HG03460 (cell line): ENCODE data around the gene UNK.

Experiments
- ATAC-seq: cut with Tn5 transposase; IDR thresholded peaks from one replicate; pipeline ENCODE4 v1.9.1; 2021; ENCODE audit not compliant: unreplicated experiment

Gene UNK

DNA sequence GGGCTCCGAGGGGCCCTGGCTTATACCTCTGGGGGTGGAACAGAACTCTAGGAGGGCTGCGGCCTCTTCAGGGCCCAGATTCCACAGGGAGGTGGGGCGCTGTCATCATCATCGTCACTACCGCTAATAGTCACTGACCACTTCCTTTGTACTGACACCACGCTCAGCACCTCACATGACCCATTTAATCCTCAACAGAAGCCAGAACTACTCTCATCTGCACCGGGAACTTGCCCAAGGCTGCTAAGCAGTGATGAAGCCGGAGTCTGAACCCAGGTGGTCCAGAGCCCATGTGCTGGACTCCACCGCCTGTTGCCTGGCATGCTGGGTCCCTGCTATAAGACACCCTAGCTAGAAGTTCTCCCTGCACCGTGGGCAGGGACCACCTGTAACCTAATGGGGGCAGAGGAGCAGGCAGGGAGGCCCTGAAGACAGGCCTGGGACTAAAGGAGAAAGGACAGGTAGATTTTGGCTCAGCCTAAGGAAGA lies 47.6 kb downstream of the UNK start:
- ATAC-seq = no peak

DNA sequence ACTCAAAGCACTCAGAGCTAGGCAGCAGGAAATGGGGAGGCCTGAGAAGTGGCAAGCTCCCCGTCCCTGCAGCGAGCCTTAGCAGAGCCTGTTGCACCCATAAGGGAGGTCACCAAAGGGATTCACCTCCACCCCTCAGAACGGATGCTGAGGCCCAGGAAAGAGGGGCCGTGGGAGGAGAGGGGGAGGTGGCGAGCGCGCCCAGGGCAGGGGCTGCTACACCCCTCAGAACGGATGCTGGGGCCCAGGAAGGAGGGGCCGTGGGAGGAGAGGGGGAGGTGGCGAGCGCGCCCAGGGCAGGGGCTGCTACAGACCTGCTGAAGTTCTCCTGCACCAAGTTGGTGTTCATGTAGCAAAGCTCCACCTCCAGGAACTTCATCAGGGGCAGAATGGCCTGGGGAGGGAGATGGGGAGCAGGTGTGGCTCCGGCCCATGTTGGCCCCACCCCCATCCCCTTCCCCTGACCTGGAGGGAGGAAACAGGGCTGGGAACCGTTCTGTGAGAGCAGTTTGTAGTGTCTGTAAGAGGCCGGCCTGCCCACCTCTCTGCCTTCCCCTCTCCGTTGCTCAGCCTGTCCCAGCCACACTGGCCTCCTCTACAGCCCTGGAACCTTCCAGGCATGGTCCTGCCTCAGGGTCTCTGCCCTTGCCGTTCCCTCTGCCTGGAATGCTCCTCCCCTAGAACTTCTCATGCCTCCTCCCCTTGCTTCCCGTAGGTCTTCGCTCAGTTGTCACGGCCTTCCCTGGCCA lies 48.2 kb downstream of the UNK start:
- no peak for ATAC-seq

DNA sequence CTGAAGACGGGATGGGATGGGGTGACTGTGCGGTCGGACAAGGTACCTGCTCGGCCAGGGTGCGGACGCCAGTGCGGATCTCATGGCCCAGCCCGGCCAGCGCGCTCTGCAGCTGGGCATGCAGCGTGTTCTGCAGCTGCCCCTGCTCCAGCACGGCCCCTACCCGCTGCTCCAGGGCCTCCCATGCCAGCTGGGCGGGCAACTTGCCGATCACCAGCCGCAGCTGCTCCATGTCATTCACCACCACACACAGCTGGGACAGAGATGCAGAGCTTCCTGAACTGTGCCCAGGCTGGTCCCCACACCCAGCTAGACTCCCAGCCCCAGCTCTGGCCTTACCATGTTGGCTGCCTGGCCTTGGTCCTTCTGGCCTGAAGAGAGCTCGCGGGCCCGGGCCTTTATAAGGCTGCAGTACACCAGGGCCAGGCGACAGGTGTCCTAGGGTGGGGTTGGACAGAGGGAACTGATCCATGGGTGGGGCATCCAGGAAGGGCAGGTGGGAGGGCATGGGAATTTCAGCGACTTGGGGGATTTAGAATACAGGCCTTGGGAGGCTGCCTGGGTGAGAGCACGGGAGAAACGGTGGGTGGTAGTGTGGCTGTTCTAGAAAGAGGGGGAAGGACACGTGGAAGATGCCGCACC lies 49.8 kb downstream of the UNK start:
- no peak for ATAC-seq

DNA sequence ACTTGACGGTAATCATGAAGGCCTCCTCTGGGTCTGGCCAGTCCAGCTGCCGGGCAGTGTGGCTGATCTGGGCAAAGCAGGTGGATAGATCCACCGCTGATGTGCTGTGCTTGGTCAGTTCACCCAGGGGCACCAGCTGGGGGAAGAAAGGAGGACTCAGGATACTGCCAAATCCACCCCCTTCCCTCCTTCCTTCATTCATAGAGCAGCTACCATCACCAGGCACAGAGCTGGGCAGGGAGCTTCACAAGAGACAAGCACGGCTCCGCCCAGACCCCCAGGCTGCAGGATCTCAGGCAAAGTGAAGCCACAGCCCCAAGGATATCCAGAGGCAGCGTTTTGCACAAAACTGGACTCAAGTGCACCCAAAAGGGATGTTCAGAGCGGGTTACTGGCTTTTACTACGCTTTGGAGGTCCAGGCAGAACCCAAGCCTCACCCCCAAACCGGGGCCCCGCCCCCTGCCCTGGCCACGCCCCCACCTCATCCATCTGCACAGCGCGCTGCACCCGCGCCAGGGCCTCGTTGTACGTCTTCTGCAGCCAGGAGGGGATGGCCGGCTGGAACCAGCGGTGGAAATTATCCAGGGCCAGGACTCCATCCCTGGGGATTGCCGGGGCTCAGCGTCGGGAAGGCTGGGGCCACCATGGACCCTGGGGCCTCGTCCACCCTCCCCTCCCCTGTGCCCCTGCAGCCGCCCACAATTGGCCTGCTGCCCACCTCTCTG lies 50.5 kb downstream of the UNK start:
- no peak for ATAC-seq

DNA sequence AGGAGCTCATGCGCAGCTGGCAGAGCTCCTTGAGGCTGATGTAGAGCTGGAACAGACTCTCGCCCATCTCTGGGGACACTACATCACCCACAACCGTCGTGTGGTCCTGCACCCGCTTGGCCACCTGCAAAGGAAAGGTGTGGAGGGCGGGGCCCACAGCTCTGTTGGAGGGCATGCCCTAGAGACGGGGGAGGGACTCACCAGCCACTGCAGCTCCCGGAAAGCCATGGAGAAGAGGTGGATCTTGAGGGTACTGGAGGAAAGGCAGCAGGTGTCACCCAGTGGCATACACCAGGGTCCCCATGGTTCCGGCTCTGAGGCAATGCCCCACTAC lies 51.0 kb downstream of the UNK start:
- ATAC-seq = no peak

DNA sequence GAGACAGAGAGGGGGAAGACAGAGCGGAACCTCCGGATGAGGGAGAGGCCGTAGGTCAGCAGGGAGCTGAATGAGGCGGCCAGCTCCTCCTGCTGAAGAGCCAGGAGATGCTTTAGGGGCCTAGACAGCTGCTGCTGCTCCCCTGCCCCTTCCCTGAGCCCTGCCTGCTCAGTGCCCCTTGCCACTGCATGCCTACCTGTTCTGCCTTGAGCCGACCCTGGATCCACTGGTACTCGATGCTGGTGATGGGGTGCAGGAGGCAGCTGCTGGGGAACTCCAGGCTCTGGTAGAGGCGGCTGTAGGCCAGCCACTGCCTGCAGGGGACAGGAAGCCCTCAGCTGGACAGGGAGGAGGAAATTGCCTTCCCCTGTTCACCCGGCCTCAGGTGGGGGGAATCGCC lies 52.0 kb downstream of the UNK start:
- no peak for ATAC-seq

DNA sequence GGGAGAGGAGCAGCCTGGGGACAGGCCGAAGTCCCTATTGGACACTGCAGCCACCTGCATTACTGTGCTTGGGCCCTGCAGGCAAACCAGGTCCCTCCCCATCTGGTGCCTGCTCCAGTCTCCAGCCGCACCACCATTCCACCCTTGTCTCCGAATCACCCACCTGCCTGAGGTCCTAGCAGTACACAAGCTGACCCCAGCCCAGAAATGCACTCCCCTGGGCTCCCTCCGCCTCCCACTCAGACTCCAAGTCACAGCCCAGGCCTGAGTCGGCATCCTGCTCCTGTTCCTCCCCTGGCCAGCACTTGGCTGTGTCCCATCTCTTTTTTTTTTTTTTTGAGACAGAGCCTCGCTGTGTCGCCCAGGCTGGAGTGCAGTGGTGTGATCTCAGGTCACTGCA lies 53.3 kb downstream of the UNK start:
- ATAC-seq = no peak

DNA sequence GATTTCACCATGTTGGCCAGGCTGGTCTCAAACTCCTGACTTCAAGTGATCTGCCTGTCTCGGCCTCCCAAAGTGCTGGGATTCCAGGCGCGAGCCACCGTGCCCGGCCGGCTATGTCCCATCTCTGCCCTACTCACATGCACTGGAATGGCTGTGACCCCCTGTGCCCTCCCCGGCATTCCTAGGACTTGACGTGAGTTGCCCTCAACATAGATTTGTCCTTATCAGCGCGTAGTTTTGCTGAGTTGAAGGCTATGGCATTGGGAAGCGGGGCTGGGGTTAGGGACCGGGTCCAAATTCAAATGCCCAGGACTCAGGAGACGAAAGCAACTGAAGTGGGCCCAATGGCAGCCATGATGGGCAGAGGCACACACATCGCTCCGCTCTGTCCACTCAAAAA lies 53.8 kb downstream of the UNK start:
- no peak for ATAC-seq

DNA sequence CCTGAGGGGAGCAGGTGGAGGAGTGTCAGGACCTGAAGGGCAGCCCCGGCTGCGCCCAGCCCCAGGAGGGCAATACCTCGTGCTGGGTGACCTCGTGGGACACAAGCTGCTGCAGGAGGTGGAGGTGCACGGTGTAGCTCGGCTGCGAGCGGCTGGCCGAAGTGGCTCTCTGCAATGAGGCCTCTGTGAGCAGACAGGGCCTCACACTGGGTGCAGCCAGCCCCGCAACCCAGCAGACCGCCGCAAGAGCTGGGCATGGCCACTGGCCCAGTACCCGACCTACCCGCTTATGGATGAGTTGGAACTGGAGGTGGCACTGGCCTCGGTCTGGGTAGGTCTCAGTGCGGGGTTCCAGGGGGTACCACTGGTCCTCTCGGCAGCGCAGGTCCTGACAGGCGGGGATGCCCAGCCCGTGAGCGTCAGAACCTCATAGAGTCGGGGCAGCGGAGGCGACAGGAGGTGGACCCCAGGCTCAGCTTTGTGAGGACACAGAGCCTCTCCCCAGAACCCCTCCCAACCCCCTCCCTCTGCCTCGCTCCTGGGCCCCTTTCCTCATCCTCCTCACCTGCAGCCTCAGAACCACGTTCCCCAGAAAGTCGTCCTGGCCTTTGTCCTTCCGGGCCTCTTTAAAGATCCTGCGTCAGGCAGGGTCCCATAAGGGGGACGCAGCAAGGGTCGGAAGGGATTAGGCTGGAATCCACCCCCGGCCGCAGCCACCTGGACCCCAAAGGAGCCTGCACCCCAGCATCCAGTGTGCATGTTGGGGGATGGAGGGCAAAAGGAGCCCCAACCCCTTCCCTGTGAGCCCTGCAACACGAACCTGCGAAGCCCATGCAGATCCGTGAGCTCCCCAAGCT lies 55.6 kb downstream of the UNK start:
- no peak for ATAC-seq

DNA sequence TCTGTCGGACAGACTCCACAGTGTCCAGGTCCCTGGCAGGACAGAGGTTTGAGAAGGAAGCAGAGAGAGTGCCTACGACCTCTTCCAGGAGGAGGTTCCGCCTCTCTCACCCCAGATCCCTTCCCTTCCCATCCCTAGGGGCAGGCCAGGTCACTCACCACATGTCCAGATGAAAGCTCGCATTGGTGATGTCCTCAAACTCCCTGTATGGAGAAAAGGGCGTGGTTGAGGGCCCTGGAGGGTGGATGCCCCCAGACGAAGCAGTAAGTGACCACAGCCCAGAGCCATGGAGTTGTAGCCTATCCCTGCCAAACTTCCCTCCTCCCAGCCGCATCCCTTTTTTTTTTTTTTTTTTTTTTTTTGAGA lies 56.2 kb downstream of the UNK start:
- no peak for ATAC-seq

DNA sequence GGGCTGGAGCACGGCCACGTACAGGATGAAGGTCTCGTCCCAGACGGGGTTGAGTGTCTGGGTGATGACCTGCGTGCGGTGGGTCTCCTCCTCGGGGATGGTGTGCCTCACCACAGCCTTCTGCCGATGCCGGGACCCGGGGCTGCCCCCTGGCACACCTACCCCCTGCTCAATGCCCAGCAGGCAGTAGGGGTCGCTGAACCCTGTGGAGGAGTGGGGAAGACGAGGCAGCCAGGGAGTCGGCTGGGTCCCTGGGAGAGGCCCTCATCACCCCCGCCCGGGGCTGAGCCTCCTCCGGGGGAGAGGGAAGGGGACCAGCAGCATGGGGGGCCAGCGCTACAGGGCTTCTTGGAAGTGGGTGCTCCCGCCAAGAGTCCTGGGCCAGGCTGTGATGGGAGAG lies 57.8 kb downstream of the UNK start:
- ATAC-seq = no peak

DNA sequence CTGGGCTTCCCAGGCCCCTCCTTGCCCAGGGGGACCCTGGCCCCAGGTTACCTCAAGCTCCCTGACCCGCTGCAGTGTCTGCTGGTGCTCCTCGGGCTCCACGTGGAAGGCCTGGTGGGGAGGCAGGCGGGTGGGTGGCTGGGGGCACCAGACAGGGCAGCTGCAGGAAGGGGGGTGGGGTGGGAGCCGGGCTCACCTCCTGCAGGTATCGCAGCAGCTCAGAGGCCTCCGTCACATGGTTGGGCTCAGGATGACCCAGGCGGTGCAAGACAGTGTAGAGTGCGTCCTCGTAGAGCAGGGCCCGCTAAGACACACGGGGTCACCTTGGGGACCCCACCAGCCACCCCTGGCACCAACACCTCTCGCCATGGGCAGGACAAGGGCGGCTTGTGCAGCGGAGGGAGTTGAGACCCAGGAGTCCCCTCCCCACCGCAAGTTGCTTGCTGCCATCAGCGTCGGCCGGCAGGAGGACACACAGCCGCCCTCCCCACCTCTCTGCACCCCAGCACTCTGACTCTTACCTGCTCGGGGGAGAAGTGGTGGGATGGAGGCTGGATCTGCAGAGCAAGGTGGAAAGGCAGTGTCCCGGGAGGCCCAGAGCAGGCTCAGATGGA lies 58.5 kb downstream of the UNK start:
- no peak for ATAC-seq

DNA sequence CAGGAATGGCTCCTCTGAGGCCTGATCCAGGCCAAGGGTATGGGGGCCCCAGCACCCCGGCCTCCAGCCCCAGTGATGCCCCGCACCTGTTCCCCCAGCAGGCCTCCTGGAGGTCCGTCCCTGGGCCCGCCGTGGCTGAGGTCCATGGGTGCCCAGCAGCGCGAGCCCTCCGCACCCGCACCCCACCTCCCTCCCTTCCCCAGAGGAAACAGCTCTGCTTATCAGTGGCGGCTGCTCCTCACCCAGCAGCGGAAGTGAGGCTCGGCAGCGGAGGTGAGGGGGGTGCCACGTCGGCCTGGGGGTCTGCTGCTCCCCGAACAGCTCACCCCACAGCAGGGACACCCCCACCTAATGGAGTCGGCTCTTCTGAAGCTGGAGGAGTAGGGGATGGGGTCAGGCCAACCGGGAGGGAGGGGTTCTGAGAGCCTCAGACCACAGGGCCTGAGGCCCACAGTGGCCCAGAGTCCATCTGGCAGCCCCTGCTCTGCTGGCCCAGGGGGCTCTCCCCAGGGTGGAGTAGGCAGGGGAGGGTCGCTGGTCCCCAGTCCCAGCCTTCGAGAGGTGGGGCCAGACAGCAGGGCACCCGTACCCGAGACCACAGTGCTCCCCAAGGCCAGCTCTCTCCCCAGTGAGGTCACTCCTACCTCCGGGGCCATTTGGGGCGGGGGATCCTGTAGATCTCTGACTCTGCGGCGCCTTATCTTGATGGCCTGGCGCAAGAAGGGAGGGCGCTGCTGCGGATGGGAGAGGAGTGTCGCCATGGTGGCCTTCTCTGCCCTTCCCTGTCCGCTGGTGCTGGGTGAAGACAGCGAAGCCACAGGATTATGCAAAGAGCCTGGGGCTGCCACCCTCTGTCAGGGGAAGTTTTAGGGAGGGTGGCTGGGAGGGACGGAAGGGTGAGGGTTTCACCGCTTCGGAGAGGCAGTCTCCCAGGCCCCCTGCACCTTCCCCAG lies 59.2 kb downstream of the UNK start, which contains the start of gene UNC13D:
UNC13D (minus strand) TSS at position 828 of the 953 bp plus-strand sequence; CDS start at position 761, 67 bp downstream.
- ATAC-seq = peak; percentile 22

DNA sequence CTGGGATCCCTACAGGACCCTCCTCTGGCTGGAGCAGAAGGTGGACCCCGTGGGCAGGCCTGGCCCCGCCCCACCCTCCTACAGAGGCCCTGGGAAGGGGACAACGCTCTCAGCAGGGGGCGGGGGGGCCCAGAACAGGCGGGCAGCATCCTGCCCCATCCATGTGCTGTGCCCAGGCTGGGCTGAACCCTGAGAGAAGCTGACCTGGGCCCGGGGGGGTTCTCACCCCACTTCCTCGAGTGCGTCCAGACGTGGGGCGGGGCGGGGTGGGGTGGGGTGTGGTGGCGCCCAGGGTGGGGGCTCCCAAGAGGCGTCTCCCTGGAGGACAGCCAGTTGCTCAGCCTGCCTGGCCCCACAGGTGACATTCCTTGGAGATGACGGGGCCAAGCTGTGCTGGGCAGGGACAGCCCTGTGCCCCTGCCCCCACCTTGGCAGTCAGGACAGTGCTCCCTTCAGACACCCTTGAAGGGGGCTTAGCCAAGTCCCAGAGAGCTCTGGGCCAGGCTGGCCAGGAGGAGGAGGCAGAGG lies 60.0 kb downstream of the UNK start:
- ATAC-seq = peak; percentile 16

DNA sequence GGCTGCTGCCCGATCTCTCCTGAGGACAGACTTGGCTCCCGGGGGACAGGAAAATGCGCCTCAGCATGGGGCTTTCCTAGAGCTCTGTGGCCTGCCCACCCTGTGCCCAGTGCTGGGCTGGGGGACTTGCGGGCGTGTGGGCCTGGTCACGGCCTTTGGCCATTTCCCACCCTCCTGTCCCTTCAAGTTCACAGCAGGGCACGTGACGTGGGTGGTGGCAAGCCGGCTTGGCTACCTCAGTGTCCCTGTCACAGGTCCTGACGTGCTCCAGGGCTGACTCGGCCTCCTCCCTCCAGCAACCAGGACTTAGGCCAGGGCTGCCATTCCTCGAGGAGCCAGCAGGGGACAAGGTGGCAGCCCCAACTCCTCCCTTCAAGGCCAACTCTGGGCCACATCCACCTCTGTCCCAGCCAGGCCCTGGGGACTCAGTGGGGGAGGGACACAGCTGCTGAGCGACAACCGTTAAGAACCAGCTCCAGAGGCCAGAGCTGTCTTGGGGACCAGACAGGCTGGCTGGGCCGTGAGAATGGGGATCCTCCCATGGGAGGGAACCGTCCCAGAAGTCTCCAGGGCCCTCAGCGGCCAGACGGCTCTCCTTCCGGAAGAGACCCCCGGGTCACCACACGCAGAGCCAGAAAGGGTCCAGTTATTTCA lies 60.6 kb downstream of the UNK start:
- peak; percentile 63 for ATAC-seq

DNA sequence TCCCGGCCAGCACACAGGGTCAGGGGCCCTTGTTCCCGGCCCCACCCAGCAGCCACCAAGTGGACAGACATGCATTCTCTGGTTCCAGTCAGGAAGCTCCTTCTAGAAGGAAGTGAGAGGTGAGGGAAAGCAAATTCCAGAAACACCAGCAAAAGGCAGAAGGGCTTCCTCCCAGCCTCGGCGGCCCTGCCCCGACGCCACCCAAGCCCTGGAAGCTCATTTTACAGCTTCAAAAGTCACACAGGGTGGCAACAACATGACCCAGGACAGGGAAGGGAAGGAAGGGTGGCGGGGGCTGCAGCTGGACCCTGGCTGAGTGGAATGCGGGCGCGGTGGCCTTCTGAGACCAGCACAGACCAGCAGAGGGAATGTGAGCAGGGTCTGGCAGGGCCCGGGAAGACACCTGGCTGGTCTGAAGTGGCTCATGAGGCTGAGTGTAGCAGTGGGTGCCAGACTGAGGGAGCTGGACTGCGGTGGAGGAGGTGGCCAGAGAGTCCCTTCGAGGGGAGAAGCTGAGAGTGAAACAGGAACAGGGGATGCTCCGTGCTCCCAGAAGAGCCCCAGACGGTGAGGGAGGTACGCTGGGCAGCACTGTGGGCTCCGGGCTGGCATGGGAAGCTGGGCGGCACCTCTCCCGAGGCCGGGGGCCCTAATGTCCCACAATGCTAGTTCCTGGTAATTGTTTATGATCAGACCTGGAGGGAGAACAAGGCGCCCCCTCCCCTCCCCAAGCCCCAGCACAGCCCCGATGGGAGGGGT lies 61.5 kb downstream of the UNK start:
- ATAC-seq = no peak

DNA sequence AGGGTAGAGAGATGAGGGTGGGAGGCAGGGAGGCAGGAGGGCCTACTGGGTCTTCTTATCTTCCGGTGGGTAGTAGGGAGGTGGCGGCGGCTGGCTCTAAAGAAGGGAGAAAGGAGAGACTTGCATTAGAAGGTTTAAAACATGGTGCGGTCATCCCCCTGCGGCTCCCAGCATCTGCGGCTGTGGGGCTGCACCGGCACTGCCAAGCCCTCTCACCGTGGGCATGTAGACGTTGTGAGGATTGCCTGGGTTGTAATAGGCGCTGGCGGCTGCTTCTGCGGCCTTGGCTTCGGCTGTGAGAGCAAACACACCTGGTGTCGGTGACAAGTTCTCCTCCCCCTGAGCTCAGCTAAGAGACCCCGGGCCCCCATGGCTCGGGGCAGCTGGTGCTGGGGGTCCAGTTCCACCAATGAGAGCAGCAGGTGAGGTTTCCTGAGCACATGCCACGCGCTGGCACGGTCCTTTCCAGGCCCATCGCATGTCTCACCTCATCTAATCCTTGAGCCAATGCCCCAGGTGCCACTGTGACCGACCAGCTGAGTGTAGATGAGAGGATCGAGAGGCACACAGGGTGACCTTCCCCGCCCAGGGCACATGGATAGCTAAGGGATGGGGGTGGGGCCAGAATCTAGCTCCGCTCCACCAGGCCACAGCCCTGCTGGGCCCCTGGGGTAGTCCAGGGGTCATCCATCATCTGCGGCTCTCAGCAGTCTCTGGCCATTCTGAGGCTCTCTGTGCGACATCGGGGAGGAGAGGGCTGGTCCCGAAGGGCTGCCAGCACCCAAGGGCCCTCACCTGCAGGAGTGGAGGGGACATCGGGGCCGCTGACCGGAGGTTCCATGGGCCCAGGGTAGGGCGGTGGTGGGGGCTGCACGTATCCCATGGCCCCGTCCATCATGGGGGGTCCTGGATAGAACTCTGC lies 62.3 kb downstream of the UNK start:
- no peak for ATAC-seq
